ENCODE results near the gene ASAP2.

DNA sequence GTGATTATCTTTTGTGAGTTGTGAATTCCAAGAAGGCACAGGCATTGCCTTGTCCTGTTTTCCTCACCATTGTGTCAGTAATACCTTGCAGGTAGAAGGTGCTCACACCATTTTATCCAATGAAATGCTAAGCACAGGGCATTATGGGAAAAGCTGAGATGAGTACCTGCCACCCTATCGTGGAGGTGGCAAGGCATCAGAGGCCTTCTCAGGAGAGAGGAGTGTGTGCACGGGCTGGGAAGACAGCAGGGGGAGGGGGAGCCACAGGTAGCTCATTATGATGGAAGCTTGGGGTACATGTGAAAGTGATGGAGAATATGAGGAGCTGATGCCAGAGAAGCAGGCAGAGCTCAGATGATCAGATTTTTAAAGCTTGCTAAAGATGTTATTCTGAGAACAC is 69.5 kb downstream of the ASAP2 start:
- TF ChIP-seq, protein P1, sequence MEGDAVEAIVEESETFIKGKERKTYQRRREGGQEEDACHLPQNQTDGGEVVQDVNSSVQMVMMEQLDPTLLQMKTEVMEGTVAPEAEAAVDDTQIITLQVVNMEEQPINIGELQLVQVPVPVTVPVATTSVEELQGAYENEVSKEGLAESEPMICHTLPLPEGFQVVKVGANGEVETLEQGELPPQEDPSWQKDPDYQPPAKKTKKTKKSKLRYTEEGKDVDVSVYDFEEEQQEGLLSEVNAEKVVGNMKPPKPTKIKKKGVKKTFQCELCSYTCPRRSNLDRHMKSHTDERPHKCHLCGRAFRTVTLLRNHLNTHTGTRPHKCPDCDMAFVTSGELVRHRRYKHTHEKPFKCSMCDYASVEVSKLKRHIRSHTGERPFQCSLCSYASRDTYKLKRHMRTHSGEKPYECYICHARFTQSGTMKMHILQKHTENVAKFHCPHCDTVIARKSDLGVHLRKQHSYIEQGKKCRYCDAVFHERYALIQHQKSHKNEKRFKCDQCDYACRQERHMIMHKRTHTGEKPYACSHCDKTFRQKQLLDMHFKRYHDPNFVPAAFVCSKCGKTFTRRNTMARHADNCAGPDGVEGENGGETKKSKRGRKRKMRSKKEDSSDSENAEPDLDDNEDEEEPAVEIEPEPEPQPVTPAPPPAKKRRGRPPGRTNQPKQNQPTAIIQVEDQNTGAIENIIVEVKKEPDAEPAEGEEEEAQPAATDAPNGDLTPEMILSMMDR (IDR thresholded peaks at IDR 0.05), result no peak
- no peak for TF ChIP-seq EZH2 (IDR thresholded peaks at IDR 0.05; ENCODE audit: borderline replicate concordance, insufficient read depth, low read depth, low read length, poor library complexity, severe bottlenecking)
